ENCODE measurements around the gene ISL2.

Gene ISL2

DNA sequence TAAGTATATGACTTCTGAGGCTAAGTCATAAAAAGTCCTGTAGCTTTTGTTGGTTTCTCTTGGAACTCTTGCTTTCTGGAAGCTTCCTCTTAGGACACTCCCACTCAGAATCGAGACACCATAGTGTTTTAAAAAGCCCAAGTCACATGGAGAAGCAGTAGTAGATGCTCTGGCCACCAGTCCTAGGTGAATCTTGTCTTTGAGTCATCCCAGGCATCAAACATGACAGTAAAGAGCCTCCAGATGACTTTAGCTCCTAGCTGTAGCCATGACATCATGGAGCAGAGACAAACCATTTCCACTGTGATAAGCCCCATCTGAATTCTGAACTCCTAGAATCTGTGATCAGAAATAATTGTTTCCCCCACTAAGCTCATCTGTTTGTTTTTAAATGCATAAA, 42.1 kb downstream of the ISL2 start:
- Histone ChIP-seq H3K9ac (ENCODE audit: low read length) (no peak overlapping the region), H4K20me1 (ENCODE audit: low read depth, low read length) (no peaks in the 10 kb centered on the region), H3K4me2 (ENCODE audit: low read depth, low read length, poor library complexity, severe bottlenecking) (no peak overlapping the region), H3K27me3 (ENCODE audit: low read length) (no peaks in the 10 kb centered on the region), H3K79me2 (ENCODE audit: insufficient read depth, low read length) (no peaks in the 10 kb centered on the region), H2AFZ (ENCODE audit: low read depth, low read length, severe bottlenecking) (no peak overlapping the region), H3K4me3 (ENCODE audit: insufficient read depth, low read length, poor library complexity, severe bottlenecking) (no peak overlapping the region), H3F3A (ENCODE audit: insufficient read depth) (no peaks in the 10 kb centered on the region), H3K9me2 (replicated peaks; ENCODE audit: insufficient read depth, low read length) (no peaks in the 10 kb centered on the region), H3K9me3 (ENCODE audit: insufficient read depth, low read length) (no peaks in the 10 kb centered on the region), H3K27ac (ENCODE audit: low read depth, low read length) (no peak overlapping the region), H3K36me3 (ENCODE audit: low read length) (no peaks in the 10 kb centered on the region)
- TF ChIP-seq, protein P1, sequence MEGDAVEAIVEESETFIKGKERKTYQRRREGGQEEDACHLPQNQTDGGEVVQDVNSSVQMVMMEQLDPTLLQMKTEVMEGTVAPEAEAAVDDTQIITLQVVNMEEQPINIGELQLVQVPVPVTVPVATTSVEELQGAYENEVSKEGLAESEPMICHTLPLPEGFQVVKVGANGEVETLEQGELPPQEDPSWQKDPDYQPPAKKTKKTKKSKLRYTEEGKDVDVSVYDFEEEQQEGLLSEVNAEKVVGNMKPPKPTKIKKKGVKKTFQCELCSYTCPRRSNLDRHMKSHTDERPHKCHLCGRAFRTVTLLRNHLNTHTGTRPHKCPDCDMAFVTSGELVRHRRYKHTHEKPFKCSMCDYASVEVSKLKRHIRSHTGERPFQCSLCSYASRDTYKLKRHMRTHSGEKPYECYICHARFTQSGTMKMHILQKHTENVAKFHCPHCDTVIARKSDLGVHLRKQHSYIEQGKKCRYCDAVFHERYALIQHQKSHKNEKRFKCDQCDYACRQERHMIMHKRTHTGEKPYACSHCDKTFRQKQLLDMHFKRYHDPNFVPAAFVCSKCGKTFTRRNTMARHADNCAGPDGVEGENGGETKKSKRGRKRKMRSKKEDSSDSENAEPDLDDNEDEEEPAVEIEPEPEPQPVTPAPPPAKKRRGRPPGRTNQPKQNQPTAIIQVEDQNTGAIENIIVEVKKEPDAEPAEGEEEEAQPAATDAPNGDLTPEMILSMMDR (IDR thresholded peaks at IDR 0.05; ENCODE audit: insufficient read depth, low read length, poor library complexity, severe bottlenecking): no peak
- TF ChIP-seq EZH2phosphoT487 (conservative IDR thresholded peaks at IDR 0.05; ENCODE audit: low read length): no peak

DNA sequence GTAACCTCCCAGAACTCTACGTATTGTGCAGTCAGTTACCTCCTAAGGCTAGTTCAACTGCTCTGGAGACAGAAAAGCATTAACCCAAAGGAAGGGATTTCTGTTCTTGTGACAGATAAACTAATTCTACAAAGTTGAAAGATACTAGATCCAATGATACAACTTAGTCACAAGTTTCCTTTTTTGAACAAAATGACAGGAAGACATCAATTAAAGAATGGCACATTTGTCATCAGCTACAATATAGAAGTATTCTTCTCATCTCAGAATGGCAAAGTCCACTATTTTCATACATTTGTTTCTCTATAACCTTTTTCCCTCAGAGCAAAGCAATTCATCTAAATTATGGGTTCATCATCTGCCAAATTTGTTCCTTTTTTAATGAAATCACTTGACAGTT, 43.7 kb downstream of the ISL2 start:
- Histone ChIP-seq H3K27ac (ENCODE audit: low read depth, low read length) (no peak overlapping the region), H3K27me3 (ENCODE audit: low read length) (no peaks in the 10 kb centered on the region), H4K20me1 (ENCODE audit: low read depth, low read length) (no peaks in the 10 kb centered on the region), H3K9ac (ENCODE audit: low read length) (no peak overlapping the region), H3K9me2 (replicated peaks; ENCODE audit: insufficient read depth, low read length) (no peaks in the 10 kb centered on the region), H3K36me3 (ENCODE audit: low read length) (no peaks in the 10 kb centered on the region), H2AFZ (ENCODE audit: low read depth, low read length, severe bottlenecking) (no peak overlapping the region), H3K4me3 (ENCODE audit: insufficient read depth, low read length, poor library complexity, severe bottlenecking) (no peak overlapping the region), H3F3A (ENCODE audit: insufficient read depth) (no peaks in the 10 kb centered on the region), H3K9me3 (ENCODE audit: insufficient read depth, low read length) (no peaks in the 10 kb centered on the region), H3K4me2 (ENCODE audit: low read depth, low read length, poor library complexity, severe bottlenecking) (no peak overlapping the region), H3K79me2 (ENCODE audit: insufficient read depth, low read length) (no peaks in the 10 kb centered on the region)
- TF ChIP-seq, protein P1 (IDR thresholded peaks at IDR 0.05; ENCODE audit: insufficient read depth, low read length, poor library complexity, severe bottlenecking): no peak
- no peak for TF ChIP-seq EZH2phosphoT487 (conservative IDR thresholded peaks at IDR 0.05; ENCODE audit: low read length)

DNA sequence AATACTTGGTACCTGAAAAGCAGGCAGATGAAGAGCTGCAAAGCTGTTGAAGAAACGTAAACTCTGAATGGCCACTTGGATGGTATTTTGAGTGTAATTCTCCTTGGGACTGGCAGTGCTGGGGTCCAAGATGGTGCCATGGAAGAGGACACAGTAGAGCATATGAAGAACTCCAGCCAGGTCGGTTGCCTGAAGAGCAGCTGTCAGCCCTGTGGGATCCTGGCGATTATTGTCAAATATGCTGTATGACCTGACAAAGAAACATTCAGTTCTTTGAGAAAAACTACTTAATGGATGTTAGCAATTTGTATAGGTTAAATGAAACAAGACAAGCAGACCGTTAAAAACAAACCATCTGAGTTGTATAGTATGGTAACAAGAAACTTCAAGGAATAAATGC, 44.8 kb downstream of the ISL2 start:
- Histone ChIP-seq H3K9me3 (ENCODE audit: insufficient read depth, low read length) (no peaks in the 10 kb centered on the region), H3K27ac (ENCODE audit: low read depth, low read length) (no peak overlapping the region), H3K27me3 (ENCODE audit: low read length) (no peaks in the 10 kb centered on the region), H3K36me3 (ENCODE audit: low read length) (no peaks in the 10 kb centered on the region), H3K9me2 (replicated peaks; ENCODE audit: insufficient read depth, low read length) (no peaks in the 10 kb centered on the region), H3K79me2 (ENCODE audit: insufficient read depth, low read length) (no peaks in the 10 kb centered on the region), H3K9ac (ENCODE audit: low read length) (no peak overlapping the region), H4K20me1 (ENCODE audit: low read depth, low read length) (no peaks in the 10 kb centered on the region), H2AFZ (ENCODE audit: low read depth, low read length, severe bottlenecking) (no peak overlapping the region), H3F3A (ENCODE audit: insufficient read depth) (no peaks in the 10 kb centered on the region), H3K4me3 (ENCODE audit: insufficient read depth, low read length, poor library complexity, severe bottlenecking) (no peak overlapping the region), H3K4me2 (ENCODE audit: low read depth, low read length, poor library complexity, severe bottlenecking) (no peak overlapping the region)
- TF ChIP-seq EZH2phosphoT487 (conservative IDR thresholded peaks at IDR 0.05; ENCODE audit: low read length): no peak
- TF ChIP-seq, protein P1 (IDR thresholded peaks at IDR 0.05; ENCODE audit: insufficient read depth, low read length, poor library complexity, severe bottlenecking): no peak

Data from SU-DHL-6 (cell line).